NCI-H82 (cell line): Measurements from ENCODE around the gene COL5A1.

ENCODE experiments used
- DNase-seq: peaks from one replicate; lab custom pipeline; 2025; lab: John Stamatoyannopoulos, UW

COL5A1 gene

DNA sequence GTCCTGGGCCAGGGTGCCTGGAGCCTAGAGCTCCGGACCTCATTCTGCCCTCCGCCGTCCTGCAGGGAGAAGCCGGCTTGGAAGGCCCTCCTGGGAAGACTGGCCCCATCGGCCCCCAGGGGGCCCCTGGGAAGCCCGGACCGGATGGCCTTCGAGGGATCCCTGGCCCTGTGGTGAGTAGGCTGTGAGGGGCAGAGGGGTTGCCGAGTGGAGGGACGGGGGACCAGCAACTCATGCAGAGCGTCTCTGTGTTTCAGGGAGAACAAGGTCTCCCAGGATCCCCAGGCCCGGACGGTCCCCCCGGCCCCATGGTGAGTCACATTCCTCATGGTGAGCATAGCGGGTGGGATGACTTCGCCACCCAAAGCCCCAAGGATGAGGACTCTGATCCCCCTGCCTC lies 177.0 kb downstream of the COL5A1 start:
- DNase-seq, result no peak

DNA sequence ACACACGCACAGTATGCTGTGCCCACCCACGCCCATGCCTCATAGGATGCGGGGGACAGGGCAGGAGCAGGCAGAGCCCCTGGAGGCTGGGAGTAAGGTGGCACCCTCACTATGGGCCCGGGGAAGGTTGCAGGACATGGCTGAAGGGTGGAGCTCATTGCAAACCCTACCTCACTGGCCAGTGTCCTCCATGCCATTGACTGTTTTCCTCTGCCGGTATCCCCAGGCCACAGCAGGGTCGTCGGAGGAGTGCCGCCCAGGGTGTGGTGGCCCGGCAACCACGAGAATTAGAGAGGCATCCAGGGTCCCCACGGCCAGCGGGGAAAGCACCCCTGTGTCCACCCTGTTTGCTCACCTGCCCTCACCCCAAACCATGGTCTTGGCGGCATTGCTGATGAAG lies 179.3 kb downstream of the COL5A1 start:
- DNase-seq, result no peak

DNA sequence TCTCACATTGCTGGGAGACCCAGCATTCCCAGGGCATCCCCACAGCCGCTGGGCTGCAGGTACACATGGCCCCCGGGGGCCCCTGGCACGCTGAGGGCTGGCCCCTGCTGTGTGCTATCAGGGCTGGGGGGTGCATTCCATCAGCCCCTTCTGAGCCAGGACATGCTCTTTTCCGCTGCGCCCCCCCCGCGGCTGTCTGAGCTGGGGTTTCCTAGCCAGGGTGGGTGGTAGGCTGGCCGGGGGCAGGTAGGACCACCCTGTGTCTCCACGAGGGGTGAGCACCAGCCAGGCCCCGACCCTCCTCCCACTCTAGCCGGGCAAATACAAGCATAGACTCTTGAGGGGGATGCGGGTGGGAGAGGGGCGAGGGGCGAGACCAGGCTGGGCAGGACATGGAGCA lies 180.9 kb downstream of the COL5A1 start:
- no peak for DNase-seq

DNA sequence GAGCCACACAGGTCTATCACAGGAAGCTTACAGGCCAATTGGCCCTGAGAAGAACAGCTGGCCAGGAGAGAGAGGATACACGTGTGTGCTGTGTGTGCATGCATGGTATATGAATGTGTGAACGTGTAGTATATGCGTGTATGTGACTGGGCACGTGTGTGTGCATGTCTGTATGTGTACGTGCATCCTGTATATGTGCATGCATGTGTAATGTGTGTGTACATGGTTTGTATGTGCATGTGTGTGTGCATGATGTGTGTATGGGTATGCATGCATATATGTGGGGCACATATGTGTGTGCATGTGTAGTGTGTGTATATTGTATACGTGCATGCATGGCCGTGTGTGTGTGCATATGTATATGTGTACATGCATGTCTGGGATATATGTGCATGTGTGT lies 182.0 kb downstream of the COL5A1 start:
- no peak for DNase-seq

DNA sequence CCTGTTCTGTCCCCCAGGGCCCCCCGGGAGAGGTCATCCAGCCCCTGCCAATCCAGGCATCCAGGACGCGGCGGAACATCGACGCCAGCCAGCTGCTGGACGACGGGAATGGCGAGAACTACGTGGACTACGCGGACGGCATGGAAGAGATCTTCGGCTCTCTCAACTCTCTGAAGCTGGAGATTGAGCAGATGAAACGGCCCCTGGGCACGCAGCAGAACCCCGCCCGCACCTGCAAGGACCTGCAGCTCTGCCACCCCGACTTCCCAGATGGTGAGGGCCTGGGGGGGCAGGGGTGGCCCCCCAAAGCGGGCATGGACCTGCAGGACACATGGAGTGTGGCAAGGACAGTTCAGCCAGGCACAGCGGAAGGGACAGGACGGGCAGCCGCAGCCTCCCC lies 183.0 kb downstream of the COL5A1 start:
- no peak for DNase-seq

DNA sequence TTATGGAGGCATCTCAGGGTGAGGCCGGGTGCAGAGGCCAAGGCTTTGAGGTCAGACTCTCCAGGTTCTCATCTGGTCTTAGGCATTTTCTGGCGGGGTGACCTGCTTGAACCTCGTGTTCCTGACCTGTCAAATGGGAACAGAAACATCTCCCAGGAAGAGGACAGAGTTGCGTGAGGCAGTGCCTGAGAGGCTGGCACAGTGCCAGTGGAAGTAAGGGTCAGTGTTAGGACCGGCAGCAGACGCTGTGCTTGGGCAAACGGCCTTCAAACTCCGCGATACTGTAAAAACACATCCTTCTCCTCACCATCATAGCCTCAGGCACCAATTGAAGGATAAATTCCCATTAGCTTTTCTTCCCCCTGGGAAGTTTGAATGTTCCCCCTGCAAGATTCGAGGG lies 183.4 kb downstream of the COL5A1 start:
- no peak for DNase-seq

DNA sequence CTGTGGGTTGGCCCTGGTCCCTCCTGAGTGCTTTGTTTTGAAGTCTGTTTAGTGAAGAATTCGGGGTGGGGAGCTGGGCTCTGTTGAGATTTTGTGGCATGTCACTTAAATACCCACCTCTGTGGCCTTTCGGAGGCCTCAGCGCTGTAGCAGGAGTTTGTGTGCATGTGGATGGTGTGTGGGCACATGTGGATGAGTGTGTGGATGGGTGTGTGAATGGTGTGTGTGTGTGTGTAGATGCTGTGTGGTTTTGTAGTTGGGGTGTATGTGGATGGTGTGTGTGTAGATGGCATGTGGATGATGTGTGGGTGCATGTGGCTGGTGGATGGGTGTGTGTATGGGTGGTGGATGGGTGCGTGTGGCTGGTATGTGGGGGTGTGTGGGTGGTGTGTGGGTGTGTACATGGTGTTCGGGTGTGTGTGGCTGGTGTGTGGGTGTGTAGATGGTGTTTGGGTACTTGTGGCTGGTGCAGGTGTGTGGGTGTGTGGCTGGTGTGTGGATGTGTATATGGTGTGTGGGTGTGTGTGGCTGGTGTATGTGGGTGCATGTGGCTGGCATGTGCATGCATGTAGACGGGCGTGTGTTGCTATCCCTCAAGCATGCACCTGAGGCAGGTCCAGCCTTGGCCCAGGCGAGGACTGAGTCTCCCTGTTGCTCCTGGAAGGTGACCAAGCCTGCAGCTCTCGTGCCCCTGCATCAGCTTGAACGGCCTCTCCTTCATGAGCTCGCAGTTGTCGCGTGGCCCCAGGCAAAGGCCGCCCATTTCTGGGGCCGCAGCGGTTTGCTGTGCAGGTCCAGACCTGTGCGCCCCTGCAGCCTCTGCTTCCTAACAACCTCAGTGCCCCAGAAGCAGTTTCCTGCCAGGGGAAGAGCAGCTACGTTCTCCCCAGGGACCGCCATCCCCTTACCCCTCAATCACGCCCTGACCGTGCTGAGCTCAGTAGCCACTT lies 185.0 kb downstream of the COL5A1 start:
- DNase-seq, result no peak

DNA sequence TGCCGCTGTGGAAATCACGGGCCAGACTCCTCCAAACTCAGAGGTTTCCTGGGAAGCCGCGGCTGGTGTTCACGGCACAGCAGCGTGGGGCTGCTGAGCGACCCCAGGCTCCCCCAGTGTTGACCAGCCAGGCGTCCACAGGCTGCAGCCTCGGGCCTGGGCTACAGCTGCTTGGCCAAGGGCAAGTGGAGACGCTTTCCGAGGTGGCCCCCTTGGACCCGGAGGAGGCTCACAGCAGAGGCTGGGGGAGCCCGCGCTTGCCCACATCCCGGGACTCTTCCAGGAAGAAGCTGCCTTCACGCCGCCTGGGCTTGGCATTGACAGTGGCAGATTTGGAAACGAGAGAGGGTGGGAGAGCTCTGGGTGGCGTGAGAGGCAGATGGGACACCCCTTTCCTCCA lies 186.0 kb downstream of the COL5A1 start:
- DNase-seq, result no peak

DNA sequence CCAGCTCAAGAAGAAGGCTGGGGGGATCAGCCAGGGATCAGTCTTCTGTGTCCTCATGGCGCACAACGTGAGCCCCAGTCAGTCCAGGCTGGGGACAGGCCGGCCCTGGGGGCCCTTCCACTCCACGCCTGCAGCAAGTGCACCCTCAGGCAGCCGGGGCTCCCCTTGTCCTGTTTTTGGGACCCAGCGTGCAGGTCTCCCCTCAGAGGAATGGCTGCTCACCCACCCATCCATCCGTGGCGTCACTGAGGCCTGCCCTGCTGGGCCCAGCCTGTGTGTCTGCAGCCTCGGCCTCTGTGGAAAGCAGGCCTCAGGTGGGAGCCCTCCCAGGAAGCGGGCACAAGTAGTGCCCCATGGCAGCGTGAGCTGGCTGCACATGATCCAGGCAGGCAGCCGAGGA lies 186.4 kb downstream of the COL5A1 start:
- no peak for DNase-seq

DNA sequence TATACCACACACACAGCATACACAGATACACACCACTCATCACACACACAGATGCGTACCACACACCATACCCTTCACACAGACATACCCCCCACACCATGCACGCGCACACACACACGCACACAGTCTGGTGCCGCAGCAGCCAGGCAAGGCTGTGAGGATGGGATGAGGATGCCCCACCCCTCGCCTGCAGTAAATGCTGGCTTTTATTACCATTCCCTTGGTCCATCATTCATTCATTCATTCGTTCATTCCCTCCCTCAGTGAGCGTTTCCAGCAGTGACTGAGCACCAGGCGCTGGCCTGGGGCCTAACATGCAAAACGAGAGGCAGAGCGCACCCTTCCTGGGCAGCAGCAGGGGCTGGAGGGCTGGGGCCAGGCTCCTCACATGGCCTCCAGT lies 187.3 kb downstream of the COL5A1 start:
- DNase-seq, result no peak

DNA sequence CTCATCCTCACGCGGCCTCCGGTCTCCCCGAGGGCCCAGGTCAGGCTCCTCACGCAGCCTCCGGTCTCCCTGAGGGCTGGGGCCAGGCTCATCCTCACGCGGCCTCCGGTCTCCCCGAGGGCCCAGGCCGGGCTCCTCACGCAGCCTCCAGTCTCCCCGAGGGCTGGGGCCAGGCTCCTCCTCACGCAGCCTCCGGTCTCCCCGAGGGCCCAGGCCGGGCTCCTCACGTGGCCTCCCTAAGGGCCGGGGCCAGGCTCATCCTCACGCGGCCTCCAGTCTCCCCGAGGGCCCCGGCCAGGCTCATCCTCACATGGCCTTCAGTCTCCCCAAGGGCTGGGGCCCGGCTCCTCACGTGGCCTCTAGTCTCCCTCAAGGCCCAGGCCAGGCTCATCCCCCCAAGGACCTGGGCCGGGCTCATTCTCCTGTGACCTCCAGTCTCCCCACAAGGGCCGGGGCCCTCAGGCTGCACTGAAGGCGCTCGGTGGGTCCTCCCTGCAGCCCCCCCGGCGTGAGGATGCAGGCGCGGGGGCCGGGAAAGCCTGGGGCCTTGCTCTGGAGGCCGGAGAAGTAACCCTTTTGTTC lies 187.8 kb downstream of the COL5A1 start:
- no peak for DNase-seq

DNA sequence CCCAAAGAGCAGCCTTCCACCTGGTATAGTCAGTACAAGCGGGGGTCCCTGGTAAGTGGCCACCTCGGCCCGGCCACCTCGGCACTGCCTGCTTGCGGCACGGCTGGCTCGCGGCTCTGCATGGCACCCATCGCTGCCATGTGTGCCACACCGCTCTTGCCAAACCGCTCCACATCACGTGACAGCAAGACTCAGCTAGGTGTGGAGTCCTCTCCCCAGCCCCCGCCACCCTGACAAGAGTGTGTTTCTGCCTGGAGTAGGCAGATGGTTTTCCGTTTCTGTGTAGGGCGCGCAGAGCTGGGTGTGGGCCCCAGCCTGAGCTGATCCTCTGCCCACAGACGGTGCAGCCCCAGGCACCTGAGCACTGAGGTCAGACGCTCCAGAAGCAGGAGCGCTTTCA lies 188.5 kb downstream of the COL5A1 start:
- peak; percentile 86 for DNase-seq

DNA sequence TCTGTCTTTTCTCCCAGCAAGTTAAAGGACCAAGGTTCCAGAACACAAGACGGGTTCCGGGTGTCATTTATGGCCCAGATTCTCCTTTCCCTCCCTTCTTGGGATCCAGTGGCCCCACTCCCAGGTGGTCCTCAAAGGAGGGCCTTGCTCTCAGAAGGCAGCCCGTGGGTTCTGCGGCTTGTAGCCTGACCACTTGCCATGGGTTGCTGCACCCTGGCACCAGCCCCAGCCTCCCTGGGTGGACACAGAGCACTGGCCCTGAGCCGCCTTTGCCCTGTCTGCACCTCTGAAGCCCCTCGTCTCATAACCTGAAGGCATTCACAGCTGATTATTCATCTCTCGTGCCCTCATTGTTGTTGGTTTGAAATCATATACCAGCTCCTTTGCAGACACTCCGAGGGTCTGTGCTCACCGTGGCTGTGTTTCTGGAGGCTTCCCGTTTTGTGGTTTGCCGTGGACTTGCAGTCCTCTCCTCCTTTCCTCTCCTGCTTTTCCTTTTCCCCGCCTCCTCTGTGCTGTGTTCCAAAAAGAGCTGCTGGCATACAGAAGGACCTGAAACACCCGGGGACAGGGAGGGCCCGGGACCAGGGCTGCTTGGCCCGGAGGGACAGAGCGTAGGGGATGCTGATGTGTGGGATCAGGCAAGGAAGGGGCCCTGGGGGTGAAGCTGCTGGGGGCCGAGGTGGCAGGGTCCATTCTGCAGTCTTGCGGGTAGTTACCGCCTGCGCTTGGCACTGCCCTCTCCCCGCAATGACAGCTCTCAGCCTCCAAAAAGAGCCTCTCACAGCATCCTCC lies 189.5 kb downstream of the COL5A1 start:
- DNase-seq, result no peak

DNA sequence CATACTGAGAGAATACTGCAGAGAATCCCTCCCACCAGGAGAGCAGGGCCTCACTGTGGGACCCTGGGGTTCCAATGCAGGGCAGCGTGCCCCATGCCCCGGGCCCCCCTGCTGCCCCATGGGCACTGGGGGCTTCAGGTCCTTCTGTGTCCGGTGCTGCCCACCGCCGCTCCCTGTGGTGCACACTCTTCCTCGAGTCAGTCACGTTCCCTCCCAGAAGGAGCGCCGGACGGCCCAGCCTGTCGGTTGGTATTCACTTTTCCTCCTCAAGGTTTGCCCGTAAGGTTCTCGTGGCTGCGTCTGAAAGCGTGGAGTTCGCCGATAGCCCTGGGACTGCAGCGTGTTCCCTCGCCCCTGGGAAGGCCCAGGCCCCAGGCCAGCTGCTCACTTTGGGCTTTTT lies 190.9 kb downstream of the COL5A1 start:
- DNase-seq, result no peak

DNA sequence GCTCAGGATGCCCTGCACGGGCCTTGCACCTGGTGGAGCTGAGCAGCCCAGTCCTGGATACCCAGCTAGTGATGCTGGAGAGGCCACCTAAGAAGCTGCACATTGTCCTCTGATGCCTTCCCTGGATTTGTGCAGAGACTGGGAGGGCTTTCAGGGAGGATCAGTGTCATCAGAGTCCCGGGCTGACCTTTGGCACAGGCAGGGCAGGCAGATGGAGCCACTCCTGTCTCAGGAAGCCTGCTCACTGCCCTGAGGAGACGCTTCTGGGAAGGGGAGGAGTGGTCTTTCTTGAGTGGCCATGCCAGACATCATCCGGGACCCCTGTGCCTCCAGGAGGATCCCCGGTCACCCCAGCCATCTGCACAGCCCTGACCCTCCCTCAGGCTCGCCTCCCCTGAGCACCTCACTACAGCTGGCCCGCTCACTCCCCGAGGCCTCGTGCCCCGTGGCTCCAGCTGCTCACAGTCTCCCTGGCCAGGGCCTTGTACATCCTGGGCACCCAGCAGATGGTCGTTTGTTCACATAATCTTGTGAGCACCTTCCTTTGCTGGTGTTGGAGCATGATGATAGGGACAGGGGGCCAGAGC lies 191.8 kb downstream of the COL5A1 start:
- peak; percentile 87 for DNase-seq

DNA sequence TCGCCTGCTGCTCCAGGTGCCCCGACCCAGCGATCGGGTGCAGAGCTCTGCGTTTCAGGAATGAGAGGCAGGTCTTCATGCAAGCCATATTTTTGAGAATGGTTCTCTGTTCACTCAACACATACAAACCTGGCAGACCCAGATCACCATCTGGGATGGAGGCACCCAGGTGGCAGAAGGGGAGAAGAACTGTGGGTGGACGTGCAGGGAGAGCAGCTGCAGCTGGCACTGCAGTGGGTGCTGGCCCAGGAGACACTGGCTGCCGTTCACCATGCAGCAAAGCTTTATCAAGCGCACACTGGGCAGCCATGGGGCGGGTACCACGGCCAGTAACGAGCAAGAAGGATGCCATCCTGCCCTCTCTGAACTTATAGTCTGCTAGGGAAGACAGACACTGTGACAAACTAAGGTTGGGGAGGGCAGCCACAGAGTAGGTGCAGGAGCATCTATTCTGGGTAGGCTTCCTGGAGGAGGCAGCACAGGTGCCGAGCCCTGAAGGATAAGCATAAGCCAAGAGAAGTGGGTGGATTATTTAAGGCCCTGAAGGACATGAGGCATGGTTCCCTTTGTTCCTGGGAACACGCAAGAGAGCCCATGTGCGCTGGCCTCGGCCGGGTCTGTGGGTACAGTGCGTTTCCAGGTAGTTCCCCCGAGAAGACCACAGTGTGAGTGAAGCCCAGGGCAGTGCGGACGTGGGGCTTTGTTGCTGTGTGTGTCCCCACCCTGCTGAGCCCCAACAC lies 192.8 kb downstream of the COL5A1 start:
- DNase-seq, result no peak

DNA sequence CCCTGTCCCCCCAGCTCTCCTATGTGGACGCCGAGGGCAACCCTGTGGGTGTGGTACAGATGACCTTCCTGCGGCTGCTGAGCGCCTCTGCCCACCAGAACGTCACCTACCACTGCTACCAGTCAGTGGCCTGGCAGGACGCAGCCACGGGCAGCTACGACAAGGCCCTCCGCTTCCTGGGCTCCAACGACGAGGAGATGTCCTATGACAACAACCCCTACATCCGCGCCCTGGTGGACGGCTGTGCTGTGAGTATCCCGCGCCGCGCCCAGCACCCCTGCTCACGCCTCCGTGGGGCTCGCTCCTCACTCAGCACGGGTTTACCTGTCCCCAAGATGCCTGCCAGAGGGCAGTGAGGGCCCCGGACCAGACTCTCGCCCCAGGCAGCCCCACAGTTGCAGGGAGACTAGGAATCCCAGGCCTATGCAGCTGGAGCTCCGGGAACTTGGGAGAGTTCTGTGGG lies 193.4 kb downstream of the COL5A1 start:
- no peak for DNase-seq

DNA sequence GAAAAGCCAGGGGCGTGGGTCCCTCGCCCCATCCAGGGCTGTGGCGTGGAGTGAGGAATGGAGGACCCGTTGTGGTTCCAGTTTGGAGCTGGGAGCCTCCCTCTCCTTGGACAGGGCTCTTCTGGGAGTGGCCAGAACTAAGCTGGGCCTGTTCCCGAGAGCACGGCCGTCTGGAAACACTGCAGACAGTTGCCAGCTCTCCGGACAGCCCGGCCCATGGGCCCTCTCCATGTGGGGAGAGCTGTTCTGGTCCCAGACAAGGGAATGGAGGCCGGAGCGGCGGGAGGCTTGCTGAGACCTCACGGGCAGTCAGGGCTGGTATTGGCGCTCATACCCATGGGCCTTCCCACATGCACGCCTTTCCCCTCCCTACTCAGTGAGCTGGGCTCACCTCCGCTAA lies 193.8 kb downstream of the COL5A1 start:
- DNase-seq, result no peak

DNA sequence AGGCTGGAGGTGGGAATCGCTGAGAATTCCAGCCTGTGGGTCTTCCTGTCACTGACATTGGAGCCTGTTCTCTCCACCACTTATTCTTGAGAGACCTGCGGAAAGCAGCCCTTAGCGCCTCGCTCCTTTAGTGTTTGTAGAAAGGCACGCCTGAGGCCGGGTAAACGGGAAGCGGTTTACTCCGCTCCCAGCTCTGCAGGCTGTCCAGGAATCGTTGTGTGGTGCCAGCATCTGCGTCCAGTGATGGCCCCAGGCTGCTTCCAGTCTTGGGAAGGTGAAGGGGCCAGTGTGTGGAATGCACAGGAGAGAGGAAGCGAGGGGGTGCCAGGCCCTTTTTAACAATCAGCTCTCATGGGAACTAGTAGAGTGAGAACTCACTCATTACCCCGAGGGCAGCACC lies 194.4 kb downstream of the COL5A1 start:
- no peak for DNase-seq

DNA sequence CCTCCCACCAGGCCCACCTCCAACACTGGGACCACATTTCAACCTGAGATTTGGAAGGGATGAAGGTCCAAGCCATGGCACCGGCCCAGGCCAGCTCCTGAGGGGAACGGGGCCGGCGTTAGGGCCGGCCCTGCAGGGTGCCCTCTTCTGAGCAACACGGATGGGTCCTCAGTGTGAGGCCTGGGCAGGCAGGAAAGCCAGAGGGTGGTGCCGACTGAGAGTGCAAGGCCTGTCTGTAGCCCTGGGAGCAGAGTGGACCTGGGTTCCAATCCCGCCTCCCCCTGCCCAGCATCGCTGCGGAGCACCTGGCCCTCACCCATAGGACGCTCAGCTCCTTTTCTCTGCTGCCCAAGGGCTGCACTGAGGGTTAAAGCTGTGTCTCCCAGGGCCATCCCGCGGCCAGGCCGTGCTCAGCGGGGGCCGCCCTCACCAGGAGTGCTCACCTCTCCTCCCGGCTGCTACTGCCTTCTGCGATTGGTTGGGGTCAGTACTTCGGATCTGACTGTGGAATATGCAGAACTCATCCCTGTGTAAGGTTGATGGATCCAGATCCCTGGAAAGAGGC lies 194.9 kb downstream of the COL5A1 start:
- no peak for DNase-seq

DNA sequence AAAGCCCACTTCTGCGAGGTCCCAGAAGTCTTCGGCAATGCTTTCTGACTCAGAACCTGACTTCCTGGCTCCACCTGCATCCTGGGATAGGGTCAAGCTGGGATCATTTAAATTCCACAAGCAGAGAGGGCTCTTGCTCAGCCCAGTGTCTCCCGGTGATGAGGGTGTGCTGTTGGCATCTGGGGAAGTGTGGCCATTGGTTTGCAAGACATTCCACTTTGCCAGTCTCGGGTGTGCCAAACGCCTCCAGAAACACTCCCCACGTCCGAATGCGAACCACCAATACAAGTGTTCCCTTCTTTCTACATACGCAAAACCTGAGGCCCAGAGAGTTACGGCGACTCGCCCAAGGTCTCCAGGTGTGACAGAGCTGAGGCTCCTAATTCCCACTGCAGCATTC lies 195.9 kb downstream of the COL5A1 start:
- no peak for DNase-seq
